ENCODE results near the gene FAM167B. TPM values are rescaled to one million over a fixed set of nuclear protein-coding genes. Genes with fewer than 3 reads are reported as not detected.

FAM167B gene
- polyA plus RNA-seq, 1 donor (not counting 4 experiments of a cell fraction or from before 2014, with no cell fraction given) = 0.07 TPM

DNA sequence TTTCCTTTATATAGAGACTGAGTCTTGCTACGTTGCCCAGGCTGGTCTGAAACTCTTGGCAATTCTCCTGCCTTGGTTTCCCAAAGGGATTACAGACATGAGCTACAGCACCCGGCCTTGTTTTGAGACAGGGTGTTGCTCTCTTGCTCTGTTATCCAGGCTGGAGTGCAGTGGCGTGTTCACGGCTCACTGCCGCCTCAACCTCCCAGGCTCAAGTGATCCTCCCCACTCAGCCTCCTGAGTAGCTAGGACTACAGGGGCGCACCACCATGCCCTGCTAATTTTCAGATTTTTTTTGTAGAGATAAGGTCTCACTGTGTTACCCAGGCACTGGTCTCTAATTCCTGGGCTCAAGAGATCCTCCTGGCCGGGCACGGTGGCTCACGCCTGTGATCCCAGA is 18.8 kb downstream of the FAM167B start:
- Histone ChIP-seq H3K9ac (ENCODE audit: control insufficient read depth, extremely low read depth, insufficient read depth, low read length) (no peak overlapping the region), H3K79me2 (ENCODE audit: control insufficient read depth, insufficient read depth, low read length) (no peaks in the 10 kb centered on the region), H3K36me3 (ENCODE audit: control insufficient read depth in 2 of 2, extremely low read depth in 1 of 2, insufficient read depth in 2 of 2, low read length in 2 of 2) (no peaks in the 10 kb centered on the region), H3K4me1 (ENCODE audit: control insufficient read depth, extremely low read depth, insufficient read depth, low read length) (no peaks in the 10 kb centered on the region), H3K9me3 (ENCODE audit: control insufficient read depth, low read depth, low read length) (no peaks in the 10 kb centered on the region), H3K4me2 (ENCODE audit: control insufficient read depth, extremely low read depth, insufficient read depth, low read depth, low read length) (no peak overlapping the region), H3K4me3 (ENCODE audit: control insufficient read depth in 2 of 3, extremely low read depth in 1 of 3, insufficient read depth in 2 of 3, low read depth in 1 of 3, low read length in 3 of 3) (no peak overlapping the region), H2AFZ (ENCODE audit: control insufficient read depth, low read length) (no peak overlapping the region), H3K27ac (ENCODE audit: control insufficient read depth, insufficient read depth, low read length) (no peak overlapping the region), H4K20me1 (ENCODE audit: control insufficient read depth, extremely low read depth, insufficient read depth, low read length) (no peaks in the 10 kb centered on the region), H3K27me3 (ENCODE audit: control insufficient read depth, extremely low read depth, insufficient read depth, low read length) (no peaks in the 10 kb centered on the region), H3K9me1 (ENCODE audit: control insufficient read depth, extremely low read depth, insufficient read depth, low read length) (no peaks in the 10 kb centered on the region)
- no peak for TF ChIP-seq EZH2 (IDR thresholded peaks at IDR 0.05; ENCODE audit: low read length)
- TF ChIP-seq, protein P1, sequence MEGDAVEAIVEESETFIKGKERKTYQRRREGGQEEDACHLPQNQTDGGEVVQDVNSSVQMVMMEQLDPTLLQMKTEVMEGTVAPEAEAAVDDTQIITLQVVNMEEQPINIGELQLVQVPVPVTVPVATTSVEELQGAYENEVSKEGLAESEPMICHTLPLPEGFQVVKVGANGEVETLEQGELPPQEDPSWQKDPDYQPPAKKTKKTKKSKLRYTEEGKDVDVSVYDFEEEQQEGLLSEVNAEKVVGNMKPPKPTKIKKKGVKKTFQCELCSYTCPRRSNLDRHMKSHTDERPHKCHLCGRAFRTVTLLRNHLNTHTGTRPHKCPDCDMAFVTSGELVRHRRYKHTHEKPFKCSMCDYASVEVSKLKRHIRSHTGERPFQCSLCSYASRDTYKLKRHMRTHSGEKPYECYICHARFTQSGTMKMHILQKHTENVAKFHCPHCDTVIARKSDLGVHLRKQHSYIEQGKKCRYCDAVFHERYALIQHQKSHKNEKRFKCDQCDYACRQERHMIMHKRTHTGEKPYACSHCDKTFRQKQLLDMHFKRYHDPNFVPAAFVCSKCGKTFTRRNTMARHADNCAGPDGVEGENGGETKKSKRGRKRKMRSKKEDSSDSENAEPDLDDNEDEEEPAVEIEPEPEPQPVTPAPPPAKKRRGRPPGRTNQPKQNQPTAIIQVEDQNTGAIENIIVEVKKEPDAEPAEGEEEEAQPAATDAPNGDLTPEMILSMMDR (optimal IDR thresholded peaks at IDR 0.05 in 1 of 3, IDR thresholded peaks at IDR 0.05 in 1 of 3, conservative IDR thresholded peaks at IDR 0.05 in 1 of 3; ENCODE audit: extremely low read depth in 1 of 3, insufficient read depth in 2 of 3, low read length in 3 of 3) = no peak
- dilution Hi-C loops (cut with MboI; ENCODE audit: extremely low pct_ligation_motif_present, low sequenced_read_pairs) = no loop called here
- FAIRE-seq (no peak), DNase-seq (ENCODE audit: low read depth, low spot score) (no peak)

DNA sequence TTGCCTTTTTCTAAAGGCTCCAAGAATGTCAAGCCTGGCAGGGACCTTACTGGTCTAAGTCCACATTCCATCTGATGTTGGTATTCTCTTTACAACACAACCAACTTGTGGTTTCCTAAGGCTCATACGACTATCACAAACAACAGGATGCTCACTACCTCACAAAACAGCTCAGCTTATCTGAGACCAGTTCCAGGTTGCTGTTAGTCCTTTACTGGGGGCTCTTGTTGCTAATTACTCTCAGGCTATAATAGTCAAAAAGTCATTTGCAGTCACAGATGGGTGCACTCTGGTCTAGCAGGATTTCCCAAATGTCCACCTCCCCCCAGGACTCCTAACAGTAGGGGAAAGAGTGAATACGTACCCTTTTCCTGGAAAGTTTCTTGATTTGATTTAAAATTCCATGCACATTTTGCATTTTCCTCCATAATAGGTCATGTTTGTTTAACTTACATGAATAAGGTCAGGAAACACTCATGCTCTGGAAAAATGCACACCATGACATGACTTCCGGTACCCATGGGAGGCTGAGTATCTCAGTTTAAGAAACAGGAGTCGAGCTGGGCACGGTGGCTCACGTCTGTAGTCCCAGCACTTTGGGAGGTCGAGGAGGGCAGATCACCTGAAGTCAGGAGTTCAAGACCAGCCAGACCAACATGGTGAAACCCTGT is 20.0 kb downstream of the FAM167B start:
- FAIRE-seq (no peak), DNase-seq (ENCODE audit: low read depth, low spot score) (no peak)
- no peak overlapping the region for H3K9ac ChIP-seq (ENCODE audit: control insufficient read depth, extremely low read depth, insufficient read depth, low read length)
- no peak for TF ChIP-seq EZH2 (IDR thresholded peaks at IDR 0.05; ENCODE audit: low read length)
- TF ChIP-seq, protein P1 (optimal IDR thresholded peaks at IDR 0.05 in 1 of 3, IDR thresholded peaks at IDR 0.05 in 1 of 3, conservative IDR thresholded peaks at IDR 0.05 in 1 of 3; ENCODE audit: extremely low read depth in 1 of 3, insufficient read depth in 2 of 3, low read length in 3 of 3) = no peak
- H3K79me2 ChIP-seq (ENCODE audit: control insufficient read depth, insufficient read depth, low read length) = no peaks in the 10 kb centered on the region
- H3K27ac ChIP-seq (ENCODE audit: control insufficient read depth, insufficient read depth, low read length) = no peak overlapping the region
- no peak overlapping the region for H3K4me3 ChIP-seq (ENCODE audit: control insufficient read depth in 2 of 3, extremely low read depth in 1 of 3, insufficient read depth in 2 of 3, low read depth in 1 of 3, low read length in 3 of 3)
- H2AFZ ChIP-seq (ENCODE audit: control insufficient read depth, low read length) = no peak overlapping the region
- H3K9me3 ChIP-seq (ENCODE audit: control insufficient read depth, low read depth, low read length) = no peaks in the 10 kb centered on the region
- no peaks in the 10 kb centered on the region for H3K27me3 ChIP-seq (ENCODE audit: control insufficient read depth, extremely low read depth, insufficient read depth, low read length)
- dilution Hi-C loops (cut with MboI; ENCODE audit: extremely low pct_ligation_motif_present, low sequenced_read_pairs) = no loop called here
- no peak overlapping the region for H3K4me2 ChIP-seq (ENCODE audit: control insufficient read depth, extremely low read depth, insufficient read depth, low read depth, low read length)
- no peaks in the 10 kb centered on the region for H4K20me1 ChIP-seq (ENCODE audit: control insufficient read depth, extremely low read depth, insufficient read depth, low read length)
- no peaks in the 10 kb centered on the region for H3K36me3 ChIP-seq (ENCODE audit: control insufficient read depth in 2 of 2, extremely low read depth in 1 of 2, insufficient read depth in 2 of 2, low read length in 2 of 2)
- no peaks in the 10 kb centered on the region for H3K9me1 ChIP-seq (ENCODE audit: control insufficient read depth, extremely low read depth, insufficient read depth, low read length)
- no peaks in the 10 kb centered on the region for H3K4me1 ChIP-seq (ENCODE audit: control insufficient read depth, extremely low read depth, insufficient read depth, low read length)
